Transverse colon (tissue), 4 donors: ENCODE data around the gene ADH7.
"Not testable (repeated sequence)": the region's sequence is repeated elsewhere in the genome, so short reads cannot be mapped to it uniquely, and the experiment has no call there.

ENCODE experiments used
- EP300 ChIP-seq: sonication (generic); formaldehyde crosslinking; IDR thresholded peaks from one replicate; pipeline ENCODE4 v1.6.1; 2017; ENCODE audit warnings: antibody characterized with exemption, low read depth
- POLR2A ChIP-seq: fragments of 450-650 bp; IDR thresholded peaks from one replicate; pipeline ENCODE4 v1.6.1; 2016; ENCODE audit warnings: antibody characterized with exemption, mild to moderate bottlenecking, moderate library complexity
- POLR2AphosphoS5 ChIP-seq, 3 donors: sonication (generic); formaldehyde crosslinking; IDR thresholded peaks; one replicate each; pipeline ENCODE4 v1.6.1; 2016; ENCODE audit warnings: antibody characterized with exemption in 3 of 3
- TF ChIP-seq, protein P1 (sequence below), 5 experiments: fragments of 200-600 bp in 3 of 5; fragments of 450-650 bp in 2 of 5; sonication (generic) in 3 of 5; IDR thresholded peaks; 1 replicate in 2 of 5; 2 replicates in 3 of 5; pipeline ENCODE4 v1.5.1; 2016 to 2017; ENCODE audit warnings: antibody characterized with exemption in 5 of 5, inconsistent platforms in 3 of 5, mild to moderate bottlenecking in 2 of 5, moderate library complexity in 1 of 5

DNA sequence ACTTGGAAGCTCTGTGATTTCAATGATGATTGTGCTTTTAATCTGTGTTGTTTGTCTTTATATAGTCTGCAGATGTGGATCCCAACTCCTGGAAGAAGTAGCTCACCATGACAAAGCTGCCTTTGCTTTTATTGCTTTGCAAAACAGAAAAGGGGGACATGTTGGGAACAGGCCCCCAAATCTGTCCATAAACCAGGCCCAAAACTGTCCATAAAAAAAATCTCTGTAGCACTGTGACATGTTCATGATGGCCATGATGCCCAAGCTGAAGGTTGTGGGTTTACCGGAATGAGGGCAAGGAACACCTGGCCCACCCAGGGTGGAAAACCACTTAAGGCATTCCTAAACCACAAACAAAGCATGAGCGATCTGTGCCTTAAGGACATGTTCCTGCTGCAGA lies 62.7 kb downstream of the ADH7 start:
- TF ChIP-seq POLR2AphosphoS5 (IDR thresholded peaks at IDR 0.05); EP300; POLR2A: not testable (repeated sequence)
- TF ChIP-seq, protein P1, sequence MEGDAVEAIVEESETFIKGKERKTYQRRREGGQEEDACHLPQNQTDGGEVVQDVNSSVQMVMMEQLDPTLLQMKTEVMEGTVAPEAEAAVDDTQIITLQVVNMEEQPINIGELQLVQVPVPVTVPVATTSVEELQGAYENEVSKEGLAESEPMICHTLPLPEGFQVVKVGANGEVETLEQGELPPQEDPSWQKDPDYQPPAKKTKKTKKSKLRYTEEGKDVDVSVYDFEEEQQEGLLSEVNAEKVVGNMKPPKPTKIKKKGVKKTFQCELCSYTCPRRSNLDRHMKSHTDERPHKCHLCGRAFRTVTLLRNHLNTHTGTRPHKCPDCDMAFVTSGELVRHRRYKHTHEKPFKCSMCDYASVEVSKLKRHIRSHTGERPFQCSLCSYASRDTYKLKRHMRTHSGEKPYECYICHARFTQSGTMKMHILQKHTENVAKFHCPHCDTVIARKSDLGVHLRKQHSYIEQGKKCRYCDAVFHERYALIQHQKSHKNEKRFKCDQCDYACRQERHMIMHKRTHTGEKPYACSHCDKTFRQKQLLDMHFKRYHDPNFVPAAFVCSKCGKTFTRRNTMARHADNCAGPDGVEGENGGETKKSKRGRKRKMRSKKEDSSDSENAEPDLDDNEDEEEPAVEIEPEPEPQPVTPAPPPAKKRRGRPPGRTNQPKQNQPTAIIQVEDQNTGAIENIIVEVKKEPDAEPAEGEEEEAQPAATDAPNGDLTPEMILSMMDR (IDR thresholded peaks at IDR 0.05) = not testable (repeated sequence)
